ENCODE results near the gene RDH12. TPM values are rescaled to one million over a fixed set of nuclear protein-coding genes. Genes with fewer than 3 reads are reported as not detected.
"Not testable (repeated sequence)": the region's sequence is repeated elsewhere in the genome, so short reads cannot be mapped to it uniquely, and the experiment has no call there.

RDH12 gene
- total RNA-seq, 2 experiments from 2014 or later, result not detected

- Mint-ChIP-seq H3K9me3 (no peaks in the 10 kb centered on the region), H3K4me1 (peaks cover 26% of the 10 kb centered on the region), H3K36me3 (peaks cover 52% of the 10 kb centered on the region), H3K27ac (no peak overlapping the region), H3K27me3 (no peaks in the 10 kb centered on the region), H3K4me3 (no peak overlapping the region)
- DNase-seq, result no peak
Measured at GRCh38 chr14:67690011-67690410, 11.7 kb upstream of the RDH12 start.

DNA sequence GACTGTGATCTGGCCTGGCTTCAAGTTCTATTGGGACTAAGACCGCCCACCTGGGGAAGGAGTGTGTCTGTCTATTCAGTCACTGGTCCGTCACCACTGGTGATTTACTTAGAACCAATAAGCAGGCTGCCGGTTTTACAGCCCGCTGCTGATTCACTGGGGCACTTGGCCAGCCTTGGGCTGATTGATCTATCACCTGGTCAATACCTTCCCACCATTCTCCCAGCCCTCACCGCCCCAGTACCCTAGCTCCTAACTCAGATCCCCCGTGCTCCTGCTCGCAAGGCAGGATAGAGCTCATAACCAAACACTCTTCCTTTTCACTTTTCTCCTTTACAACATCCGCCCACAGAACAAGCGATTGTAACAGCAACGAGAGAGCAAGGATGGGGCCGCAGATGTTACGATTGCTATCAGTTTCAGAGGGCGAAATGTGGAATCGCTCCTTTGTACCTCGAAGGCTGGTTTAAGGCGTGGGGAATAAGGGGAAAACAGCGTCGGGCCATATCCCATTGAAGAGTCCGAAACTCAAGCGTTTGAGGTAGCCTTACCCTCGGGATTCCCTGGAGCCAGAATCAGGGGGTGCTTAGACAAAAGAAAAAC is 6.8 kb upstream of the RDH12 start:
- H3K27me3 Mint-ChIP-seq, result no peaks in the 10 kb centered on the region
- H3K4me3 Mint-ChIP-seq, result peak overlapping the region; percentile 92
- H3K36me3 Mint-ChIP-seq, result peaks cover 21% of the 10 kb centered on the region
- H3K9me3 Mint-ChIP-seq, result no peaks in the 10 kb centered on the region
- H3K27ac Mint-ChIP-seq, result peak overlapping the region; percentile 97
- peak; percentile 80 for DNase-seq
- peaks cover 29% of the 10 kb centered on the region for H3K4me1 Mint-ChIP-seq

DNA sequence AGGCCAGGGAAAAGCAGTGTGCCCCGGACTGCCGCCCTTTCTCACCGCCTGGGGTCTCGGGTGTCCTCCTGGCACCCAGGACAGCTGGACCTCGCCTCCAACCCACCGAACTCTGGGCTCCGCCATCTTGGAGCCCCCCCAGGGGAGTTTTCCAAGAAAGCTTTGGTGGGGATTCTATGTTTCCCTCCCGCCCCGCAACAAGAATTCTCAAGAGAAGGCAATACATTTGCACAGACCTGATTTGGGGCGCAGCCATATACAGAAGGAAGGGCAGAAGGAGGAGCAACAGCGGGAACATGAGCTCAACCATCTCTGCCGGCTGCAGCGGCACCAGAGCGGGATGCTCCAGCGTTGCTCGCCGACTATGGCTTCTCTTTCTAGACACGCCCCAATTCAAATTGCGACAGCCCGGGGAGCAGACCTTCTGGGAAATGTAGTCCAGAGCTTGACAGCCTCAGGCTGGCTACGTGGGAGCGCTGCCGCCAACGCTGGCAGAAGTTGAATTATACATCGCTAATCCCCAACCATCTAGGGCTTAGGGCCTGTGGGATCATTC is 6.2 kb upstream of the RDH12 start, which contains the start of gene RDH11:
RDH11 (minus strand) TSS at position 371 of the 556 bp plus-strand sequence; CDS start at position 310, 61 bp downstream.
- Mint-ChIP-seq H3K36me3 (peaks cover 20% of the 10 kb centered on the region), H3K4me1 (peaks cover 25% of the 10 kb centered on the region), H3K4me3 (peak within 1 kb of the TSS; percentile 92), H3K27me3 (no peaks in the 10 kb centered on the region), H3K27ac (peak within 1 kb of the TSS; percentile 97), H3K9me3 (no peaks in the 10 kb centered on the region)
- peak; percentile 83 for DNase-seq

DNA sequence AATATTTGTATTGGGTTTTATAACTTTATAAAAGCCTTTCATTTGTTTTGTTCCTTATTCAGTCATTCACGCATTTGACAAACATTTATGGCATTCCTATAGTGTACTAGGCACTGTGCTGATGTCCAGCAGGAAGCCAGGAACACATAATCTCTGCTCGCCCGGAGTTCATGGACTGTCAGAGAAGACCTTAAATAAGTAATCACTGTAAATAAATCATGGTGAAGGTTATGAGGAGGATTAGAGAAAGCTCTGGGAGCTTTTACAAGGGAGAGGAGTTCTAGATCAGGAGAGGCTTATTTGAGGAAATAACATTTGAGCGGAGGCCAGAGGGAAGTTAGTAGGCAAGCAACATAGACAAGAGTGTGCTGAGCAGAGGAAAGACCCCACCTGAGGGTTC is 4.7 kb upstream of the RDH12 start:
- Mint-ChIP-seq H3K4me1 (peaks cover 20% of the 10 kb centered on the region), H3K27me3 (no peaks in the 10 kb centered on the region), H3K4me3 (no peak overlapping the region), H3K9me3 (no peaks in the 10 kb centered on the region), H3K27ac (no peak overlapping the region), H3K36me3 (peaks cover 9% of the 10 kb centered on the region)
- DNase-seq, result no peak

DNA sequence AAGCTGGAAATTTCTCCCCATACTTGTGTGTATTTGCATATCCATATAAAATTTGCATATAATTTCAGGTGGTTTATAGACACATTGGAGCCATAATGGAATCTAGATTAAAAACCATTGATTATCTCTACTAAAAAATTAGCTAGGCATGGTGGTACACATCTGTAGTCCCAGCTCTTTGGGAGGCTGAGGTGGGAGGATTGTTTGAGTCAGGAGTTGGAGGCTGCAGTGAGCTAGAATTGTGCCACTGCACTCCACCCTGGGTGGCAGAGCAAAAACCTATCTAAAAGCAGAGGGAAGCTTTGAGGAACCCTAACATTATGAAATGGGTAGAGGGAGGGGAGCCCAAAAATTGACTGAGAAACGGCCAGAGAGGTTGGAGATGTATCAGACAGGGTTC is 3.5 kb upstream of the RDH12 start:
- Mint-ChIP-seq H3K4me1 (peaks cover 15% of the 10 kb centered on the region), H3K27me3 (no peaks in the 10 kb centered on the region), H3K9me3 (no peaks in the 10 kb centered on the region), H3K4me3 (no peak overlapping the region), H3K36me3 (no peaks in the 10 kb centered on the region), H3K27ac (no peak overlapping the region)
- no peak for DNase-seq

GRCh38 chr14:67703997-67704396 is 2.3 kb downstream of the RDH12 start:
- H3K27ac Mint-ChIP-seq, result no peak overlapping the region
- DNase-seq, result no peak
- no peaks in the 10 kb centered on the region for H3K9me3 Mint-ChIP-seq
- H3K4me1 Mint-ChIP-seq, result no peaks in the 10 kb centered on the region
- no peak overlapping the region for H3K4me3 Mint-ChIP-seq
- H3K27me3 Mint-ChIP-seq, result no peaks in the 10 kb centered on the region
- H3K36me3 Mint-ChIP-seq, result no peaks in the 10 kb centered on the region

GRCh38 chr14:67704484-67705089 is 2.9 kb downstream of the RDH12 start:
- no peak overlapping the region for H3K4me3 Mint-ChIP-seq

DNA sequence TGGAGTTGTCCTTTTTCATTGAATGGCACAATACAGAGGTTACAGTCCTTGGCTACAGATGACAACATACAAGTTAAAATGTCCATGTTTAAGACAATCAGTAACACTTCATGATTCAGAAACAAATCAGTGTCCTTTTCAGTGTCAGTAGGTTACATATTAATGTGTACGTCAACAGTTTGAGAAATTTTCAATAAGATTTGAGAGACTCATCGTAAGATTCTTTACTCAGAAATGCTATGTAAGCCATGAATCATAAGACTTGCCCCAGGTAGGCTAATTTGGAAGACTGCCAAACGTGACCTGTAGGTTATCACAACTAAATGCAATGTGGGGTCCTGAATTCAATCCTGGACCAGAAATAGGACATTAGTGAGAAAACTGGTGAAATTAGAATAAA is 3.5 kb downstream of the RDH12 start:
- H3K4me3 Mint-ChIP-seq, result no peak overlapping the region
- H3K4me1 Mint-ChIP-seq, result no peaks in the 10 kb centered on the region
- peaks cover 4% of the 10 kb centered on the region for H3K9me3 Mint-ChIP-seq
- no peaks in the 10 kb centered on the region for H3K36me3 Mint-ChIP-seq
- H3K27ac Mint-ChIP-seq, result no peak overlapping the region
- no peak for DNase-seq
- H3K27me3 Mint-ChIP-seq, result no peaks in the 10 kb centered on the region

More at GRCh38 chr14:67704484-67705089, 2.9 kb downstream of the RDH12 start:
- Mint-ChIP-seq H3K27ac (no peak overlapping the region), H3K27me3 (no peaks in the 10 kb centered on the region), H3K36me3 (no peaks in the 10 kb centered on the region), H3K9me3 (no peaks in the 10 kb centered on the region), H3K4me1 (no peaks in the 10 kb centered on the region)
- DNase-seq, result no peak

DNA sequence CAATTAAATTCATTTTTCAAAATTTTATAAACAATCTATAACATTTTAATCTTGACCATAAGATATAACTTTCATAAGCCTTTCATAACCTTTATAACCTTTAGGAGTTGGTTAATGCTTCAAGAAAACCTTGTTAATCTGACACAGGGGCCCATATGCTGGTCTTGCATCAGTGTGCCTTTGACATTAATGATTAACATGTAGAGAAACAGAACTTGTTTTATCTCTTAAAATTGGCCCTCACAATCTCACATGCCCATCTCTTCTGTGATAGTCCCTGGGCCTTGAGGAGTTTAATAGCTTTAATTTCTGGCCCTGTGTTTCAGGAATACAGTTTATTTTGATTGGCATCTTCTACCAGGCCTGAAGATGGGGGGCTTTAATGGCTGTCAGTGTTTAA is 7.7 kb downstream of the RDH12 start:
- H3K4me1 Mint-ChIP-seq, H3K4me3 Mint-ChIP-seq, H3K9me3 Mint-ChIP-seq, H3K27me3 Mint-ChIP-seq, H3K27ac Mint-ChIP-seq, DNase-seq, H3K36me3 Mint-ChIP-seq: not testable (repeated sequence)

DNA sequence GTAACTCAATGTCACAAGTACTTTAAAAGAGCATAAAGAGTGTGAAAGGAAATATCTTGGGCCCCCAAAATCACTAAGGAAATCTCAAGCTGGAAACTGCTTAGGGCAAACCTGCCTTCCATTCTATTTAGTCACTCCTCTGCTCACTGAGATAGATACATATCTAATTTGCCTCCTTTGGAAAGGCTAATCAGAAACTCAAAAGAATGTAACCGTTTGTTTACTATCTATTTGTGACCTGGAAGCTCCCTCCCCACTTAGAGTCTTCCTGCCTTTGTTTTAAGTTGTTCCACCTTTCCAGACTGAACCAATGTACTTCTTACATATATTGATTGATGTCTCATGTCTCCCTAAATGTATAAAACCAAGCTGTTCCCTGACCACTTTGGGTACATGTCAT is 8.1 kb downstream of the RDH12 start:
- H3K9me3 Mint-ChIP-seq, H3K27ac Mint-ChIP-seq, H3K36me3 Mint-ChIP-seq, H3K4me1 Mint-ChIP-seq, H3K4me3 Mint-ChIP-seq, DNase-seq, H3K27me3 Mint-ChIP-seq: not testable (repeated sequence)

DNA sequence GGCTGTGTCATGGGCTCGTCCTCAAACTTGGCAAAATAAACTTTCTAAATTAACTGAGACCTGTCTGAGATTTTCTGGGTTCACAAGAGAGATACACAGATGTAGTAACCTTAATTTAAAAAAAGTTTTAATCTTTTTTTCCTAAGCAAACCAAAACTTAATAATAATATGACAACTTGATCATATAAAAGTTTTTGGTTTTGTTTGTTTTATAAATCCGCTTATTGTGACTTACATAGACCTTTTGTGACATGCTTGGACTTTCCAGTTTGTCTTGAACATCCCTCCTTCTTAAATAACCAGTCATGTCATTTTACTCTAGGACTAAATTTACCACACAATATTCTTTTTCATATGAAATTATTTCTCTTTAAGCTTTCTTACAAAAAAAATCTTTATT is 8.5 kb downstream of the RDH12 start:
- H3K4me1 Mint-ChIP-seq, result no peaks in the 10 kb centered on the region
- DNase-seq, result no peak
- H3K36me3 Mint-ChIP-seq, result no peaks in the 10 kb centered on the region
- H3K9me3 Mint-ChIP-seq, result peaks cover 4% of the 10 kb centered on the region
- no peak overlapping the region for H3K27ac Mint-ChIP-seq
- H3K27me3 Mint-ChIP-seq, result no peaks in the 10 kb centered on the region
- no peak overlapping the region for H3K4me3 Mint-ChIP-seq

GRCh38 chr14:67717048-67717447 is 15.4 kb downstream of the RDH12 start:
- Mint-ChIP-seq H3K4me3 (no peak overlapping the region), H3K27ac (no peak overlapping the region), H3K4me1 (no peaks in the 10 kb centered on the region), H3K9me3 (no peaks in the 10 kb centered on the region), H3K36me3 (no peaks in the 10 kb centered on the region), H3K27me3 (peaks cover 9% of the 10 kb centered on the region)
- DNase-seq, result no peak

DNA sequence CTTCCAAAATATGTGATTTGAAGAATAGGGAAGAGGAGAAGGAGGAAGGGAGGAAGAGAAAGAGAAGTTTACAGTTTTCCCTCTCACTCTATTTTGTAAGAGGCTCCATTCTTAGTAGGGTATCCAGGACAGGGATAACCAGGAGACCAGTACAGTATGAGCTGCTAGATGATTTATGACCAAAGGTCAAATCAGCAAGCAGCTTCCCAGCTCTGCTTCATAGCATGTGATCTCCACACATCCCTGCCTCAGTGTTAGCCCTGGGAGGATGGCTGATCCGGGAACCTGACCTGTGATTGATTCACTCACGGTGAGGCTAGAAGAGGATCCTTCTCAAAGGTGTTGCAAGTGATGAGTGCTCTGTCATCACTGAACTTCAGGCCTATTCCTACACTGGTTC is 16.6 kb downstream of the RDH12 start:
- Mint-ChIP-seq H3K27ac (no peak overlapping the region), H3K9me3 (no peaks in the 10 kb centered on the region), H3K4me1 (peaks cover 3% of the 10 kb centered on the region), H3K36me3 (no peaks in the 10 kb centered on the region), H3K4me3 (no peak overlapping the region), H3K27me3 (peaks cover 21% of the 10 kb centered on the region)
- DNase-seq, result no peak

DNA sequence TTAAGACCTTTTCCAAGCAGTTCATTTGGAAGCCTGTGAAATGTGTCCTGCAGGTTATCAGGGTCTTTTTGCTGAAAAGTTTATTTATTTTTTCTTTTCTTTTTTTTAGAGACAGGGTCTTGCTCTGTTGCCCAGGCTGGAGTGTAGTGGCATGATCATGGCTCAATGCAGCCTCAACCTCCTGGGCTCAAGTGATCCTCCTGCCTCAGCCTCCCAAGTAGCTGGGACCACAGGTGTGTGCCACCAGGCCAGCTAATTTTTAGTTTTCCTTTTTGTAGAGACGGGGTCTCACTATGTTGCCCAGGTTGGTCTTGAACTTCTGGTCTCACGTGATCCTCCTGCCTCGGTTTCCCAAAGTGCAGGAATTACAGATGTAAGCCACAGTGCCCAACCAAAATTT is 17.7 kb downstream of the RDH12 start:
- peaks cover 32% of the 10 kb centered on the region for H3K27me3 Mint-ChIP-seq
- not testable (repeated sequence) for H3K36me3 Mint-ChIP-seq, H3K27ac Mint-ChIP-seq, H3K9me3 Mint-ChIP-seq, H3K4me3 Mint-ChIP-seq, H3K4me1 Mint-ChIP-seq, DNase-seq

GRCh38 chr14:67719866-67720265 is 18.2 kb downstream of the RDH12 start:
- Mint-ChIP-seq H3K9me3 (no peaks in the 10 kb centered on the region), H3K36me3 (no peaks in the 10 kb centered on the region), H3K4me3 (no peak overlapping the region), H3K27ac (no peak overlapping the region), H3K27me3 (peaks cover 35% of the 10 kb centered on the region), H3K4me1 (peaks cover 3% of the 10 kb centered on the region)
- no peak for DNase-seq

GRCh38 chr14:67721875-67722274 is 20.2 kb downstream of the RDH12 start:
- no peak for DNase-seq
- Mint-ChIP-seq H3K9me3 (no peaks in the 10 kb centered on the region), H3K4me1 (peaks cover 3% of the 10 kb centered on the region), H3K36me3 (peaks cover under 1% of the 10 kb centered on the region), H3K4me3 (no peak overlapping the region), H3K27me3 (peaks cover 43% of the 10 kb centered on the region), H3K27ac (no peak overlapping the region)
